ENCODE measurements around the gene FOXJ2. TPM values are rescaled to one million over a fixed set of nuclear protein-coding genes. Genes with fewer than 3 reads are reported as not detected.
A peak's percentile ranks its signal among the peaks of the same experiment; 100 is the strongest.
"Not testable (repeated sequence)": the region's sequence is repeated elsewhere in the genome, so short reads cannot be mapped to it uniquely, and the experiment has no call there.

The FOXJ2 gene
- total RNA-seq, 2 donors from 2014 or later, result 10.8 to 21.2 TPM

GRCh38 chr12:7991535-7991934 lies 41.0 kb upstream of the FOXJ2 start:
- no peak for DNase-seq
- Histone ChIP-seq H3K9me3 (ENCODE audit: control insufficient read depth, low read length) (peaks cover 4% of the 10 kb centered on the region), H3K4me1 (ENCODE audit: control insufficient read depth, insufficient read depth, low read length) (peaks cover 13% of the 10 kb centered on the region), H3K4me3 (ENCODE audit: low read length) (peak overlapping the region; percentile 10), H3K27me3 (ENCODE audit: control insufficient read depth, insufficient read depth, low read length, poor library complexity, severe bottlenecking) (no peaks in the 10 kb centered on the region), H3K36me3 (ENCODE audit: control insufficient read depth, insufficient read depth, low read length) (no peaks in the 10 kb centered on the region), H3K27ac (ENCODE audit: low read depth, low read length) (no peak overlapping the region), H3K9ac (ENCODE audit: extremely low read depth, low read length, poor library complexity, severe bottlenecking) (no peak overlapping the region)
- H3K9me3 Mint-ChIP-seq, result peaks cover 5% of the 10 kb centered on the region
- 78 to 92% methylated on average over 1 of the region's 1 CpG for WGBS, 2 experiments (ENCODE audit: insufficient coverage in 1 of 2, insufficient read length in 1 of 2)
- peak overlapping the region; percentile 22 for H3K27ac Mint-ChIP-seq
- H3K4me3 Mint-ChIP-seq, result no peak overlapping the region
- H3K4me1 Mint-ChIP-seq, result peaks cover 23% of the 10 kb centered on the region
- no peaks in the 10 kb centered on the region for H3K27me3 Mint-ChIP-seq (ENCODE audit: insufficient read depth)
- no peak for TF ChIP-seq CTCF (conservative IDR thresholded peaks at IDR 0.05)
- H3K36me3 Mint-ChIP-seq (ENCODE audit: low read depth), result peaks cover 2% of the 10 kb centered on the region

- 69 to 76% methylated on average over 7 of the region's 7 CpGs for WGBS, 2 experiments (ENCODE audit: insufficient coverage in 1 of 2, insufficient read length in 1 of 2)
- Mint-ChIP-seq H3K4me3 (no peak overlapping the region), H3K27ac (no peak overlapping the region), H3K36me3 (ENCODE audit: low read depth) (peaks cover 16% of the 10 kb centered on the region), H3K4me1 (peaks cover 16% of the 10 kb centered on the region), H3K9me3 (peaks cover 32% of the 10 kb centered on the region), H3K27me3 (ENCODE audit: insufficient read depth) (no peaks in the 10 kb centered on the region)
- Histone ChIP-seq H3K27ac (ENCODE audit: low read depth, low read length) (no peak overlapping the region), H3K9me3 (ENCODE audit: control insufficient read depth, low read length) (peaks cover 25% of the 10 kb centered on the region), H3K4me1 (ENCODE audit: control insufficient read depth, insufficient read depth, low read length) (peaks cover 13% of the 10 kb centered on the region), H3K27me3 (ENCODE audit: control insufficient read depth, insufficient read depth, low read length, poor library complexity, severe bottlenecking) (no peaks in the 10 kb centered on the region), H3K9ac (ENCODE audit: extremely low read depth, low read length, poor library complexity, severe bottlenecking) (no peak overlapping the region), H3K4me3 (ENCODE audit: low read length) (peak overlapping the region; percentile 68), H3K36me3 (ENCODE audit: control insufficient read depth, insufficient read depth, low read length) (no peaks in the 10 kb centered on the region)
- DNase-seq, result peak; percentile 86
- no peak for TF ChIP-seq CTCF (conservative IDR thresholded peaks at IDR 0.05)
These were observed 37.7 kb upstream of the FOXJ2 start for GRCh38 chr12:7994731-7995205.

GRCh38 chr12:7995266-7995963 lies 37.1 kb upstream of the FOXJ2 start:
- peaks cover 10% of the 10 kb centered on the region for H3K4me1 Mint-ChIP-seq
- no peak overlapping the region for H3K27ac ChIP-seq (ENCODE audit: low read depth, low read length)
- no peak overlapping the region for H3K27ac Mint-ChIP-seq

GRCh38 chr12:8000827-8001226 lies 31.7 kb upstream of the FOXJ2 start:
- H3K4me3 Mint-ChIP-seq; H3K27ac ChIP-seq (ENCODE audit: low read depth, low read length); H3K9ac ChIP-seq (ENCODE audit: extremely low read depth, low read length, poor library complexity, severe bottlenecking); H3K27ac Mint-ChIP-seq; H3K27me3 ChIP-seq (ENCODE audit: control insufficient read depth, insufficient read depth, low read length, poor library complexity, severe bottlenecking); H3K4me1 ChIP-seq (ENCODE audit: control insufficient read depth, insufficient read depth, low read length); DNase-seq; H3K36me3 ChIP-seq (ENCODE audit: control insufficient read depth, insufficient read depth, low read length); H3K4me1 Mint-ChIP-seq; H3K27me3 Mint-ChIP-seq (ENCODE audit: insufficient read depth); H3K4me3 ChIP-seq (ENCODE audit: low read length): not testable (repeated sequence)
- Mint-ChIP-seq H3K36me3 (ENCODE audit: low read depth) (peaks cover 16% of the 10 kb centered on the region), H3K9me3 (peaks cover 32% of the 10 kb centered on the region)
- H3K9me3 ChIP-seq (ENCODE audit: control insufficient read depth, low read length), result peaks cover 25% of the 10 kb centered on the region
- 91 to 93% methylated on average over 2 to 3 of the region's 3 CpGs for WGBS, 2 experiments (ENCODE audit: insufficient coverage in 1 of 2, insufficient read length in 1 of 2)

More at GRCh38 chr12:7995266-7995963, 37.1 kb upstream of the FOXJ2 start:
- H3K4me3 Mint-ChIP-seq, result no peak overlapping the region
- Histone ChIP-seq H3K36me3 (ENCODE audit: control insufficient read depth, insufficient read depth, low read length) (no peaks in the 10 kb centered on the region), H3K9me3 (ENCODE audit: control insufficient read depth, low read length) (peaks cover 25% of the 10 kb centered on the region), H3K4me3 (ENCODE audit: low read length) (peak overlapping the region; percentile 68), H3K27me3 (ENCODE audit: control insufficient read depth, insufficient read depth, low read length, poor library complexity, severe bottlenecking) (no peaks in the 10 kb centered on the region), H3K4me1 (ENCODE audit: control insufficient read depth, insufficient read depth, low read length) (peaks cover 9% of the 10 kb centered on the region), H3K9ac (ENCODE audit: extremely low read depth, low read length, poor library complexity, severe bottlenecking) (no peak overlapping the region)
- no peaks in the 10 kb centered on the region for H3K27me3 Mint-ChIP-seq (ENCODE audit: insufficient read depth)
- peak; percentile 94 for DNase-seq
- peaks cover 32% of the 10 kb centered on the region for H3K9me3 Mint-ChIP-seq
- WGBS, 2 experiments (ENCODE audit: insufficient coverage in 1 of 2, insufficient read length in 1 of 2), result 53 to 63% methylated on average over 8 to 9 of the region's 9 CpGs
- H3K36me3 Mint-ChIP-seq (ENCODE audit: low read depth), result peaks cover 16% of the 10 kb centered on the region
- peak; percentile 99 for TF ChIP-seq CTCF (conservative IDR thresholded peaks at IDR 0.05)

GRCh38 chr12:8001496-8001895 lies 31.0 kb upstream of the FOXJ2 start:
- WGBS, 2 experiments (ENCODE audit: insufficient coverage in 1 of 2, insufficient read length in 1 of 2), result 92 to 100% methylated on average over 2 to 4 of the region's 4 CpGs

More at GRCh38 chr12:8001496-8001895, 31.0 kb upstream of the FOXJ2 start:
- not testable (repeated sequence) for H3K27me3 ChIP-seq (ENCODE audit: control insufficient read depth, insufficient read depth, low read length, poor library complexity, severe bottlenecking); DNase-seq; H3K27ac ChIP-seq (ENCODE audit: low read depth, low read length); H3K4me3 Mint-ChIP-seq; H3K4me1 ChIP-seq (ENCODE audit: control insufficient read depth, insufficient read depth, low read length); H3K27ac Mint-ChIP-seq; H3K4me1 Mint-ChIP-seq; H3K36me3 ChIP-seq (ENCODE audit: control insufficient read depth, insufficient read depth, low read length); H3K4me3 ChIP-seq (ENCODE audit: low read length); H3K9ac ChIP-seq (ENCODE audit: extremely low read depth, low read length, poor library complexity, severe bottlenecking); H3K27me3 Mint-ChIP-seq (ENCODE audit: insufficient read depth)
- peaks cover 21% of the 10 kb centered on the region for H3K9me3 ChIP-seq (ENCODE audit: control insufficient read depth, low read length)
- Mint-ChIP-seq H3K9me3 (peaks cover 27% of the 10 kb centered on the region), H3K36me3 (ENCODE audit: low read depth) (peaks cover 15% of the 10 kb centered on the region)

All from endodermal cell (in vitro differentiated cells).